Body of pancreas (tissue), 4 donors: Measurements from ENCODE around the gene ESAM. TPM values are rescaled to one million over a fixed set of nuclear protein-coding genes. Genes with fewer than 3 reads are reported as not detected.

Experiments
- ATAC-seq: fragments of 150-250 bp; one replicate; pipeline ENCODE4 v1.9.1; 2016
- DNase-seq, 4 donors: peaks; one replicate each; pipeline ENCODE4 v3.0.0-alpha.2; 2019
- H3K27ac ChIP-seq, 4 donors: fragments of 200-600 bp; sonication (generic); 1 replicate in 3 of 4; 2 replicates in 1 of 4; pipeline versions ENCODE4 v1.5.1 to v1.6.1; 2016 to 2019; ENCODE audit warnings: mild to moderate bottlenecking in 1 of 4, mixed read lengths in 1 of 4, moderate library complexity in 1 of 4
- H3K27me3 ChIP-seq, 2 donors: fragments of 200-600 bp; sonication (generic); one replicate each; pipeline ENCODE4 v1.6.0; 2016; ENCODE audit warnings: mild to moderate bottlenecking in 1 of 2
- H3K36me3 ChIP-seq, 2 donors: fragments of 200-600 bp; sonication (generic); replicated peaks in 1 of 2; 2 replicates each; pipeline ENCODE4 v1.5.1; 2016; ENCODE audit warnings: low read depth in 2 of 2; ENCODE audit not compliant: insufficient read depth in 1 of 2
- H3K4me1 ChIP-seq: fragments of 200-600 bp; sonication (generic); one replicate; pipeline ENCODE4 v1.6.0; 2016
- H3K4me3 ChIP-seq, 2 donors: fragments of 200-600 bp; sonication (generic); 1 replicate in 1 of 2; 2 replicates in 1 of 2; pipeline ENCODE4 v1.5.1; 2016 to 2019
- H3K9me3 ChIP-seq, 3 donors: fragments of 200-600 bp; sonication (generic); 1 replicate in 2 of 3; 2 replicates in 1 of 3; pipeline ENCODE4 v1.5.1; 2016
- POLR2A ChIP-seq, 3 donors: fragments of 450-650 bp; IDR thresholded peaks; one replicate each; pipeline ENCODE4 v1.6.1; 2016; ENCODE audit warnings: antibody characterized with exemption in 3 of 3, mild to moderate bottlenecking in 2 of 3
- WGBS, 2 donors: methylation state at CpG; one replicate each; pipeline ENCODE4 v1.1.5; 2017; 5-methylcytosine and 5-hydroxymethylcytosine counted together
- intact Hi-C: fragments of 100-400 bp; cut with DNase I; formaldehyde crosslinking; loops from one replicate; pipeline ENCODE4 v1.15.1; 2023
- total RNA-seq, 2 donors: library from RNA; depleted of rRNA; stranded (reverse); fragments of >200 nt; gene quantifications; one replicate each; pipeline ENCODE4 v1.1.0, GENCODE V29; 2016
- TF ChIP-seq, protein P1 (sequence below), 7 experiments: fragments of 450-650 bp in 4 of 7; fragments of 200-600 bp in 3 of 7; sonication (generic) in 3 of 7; IDR thresholded peaks; one replicate each; pipeline ENCODE4 v1.5.1; 2016 to 2019; ENCODE audit warnings: antibody characterized with exemption in 7 of 7

ESAM gene
- total RNA-seq, 2 donors from 2014 or later, result 11.7 to 20.8 TPM

DNA sequence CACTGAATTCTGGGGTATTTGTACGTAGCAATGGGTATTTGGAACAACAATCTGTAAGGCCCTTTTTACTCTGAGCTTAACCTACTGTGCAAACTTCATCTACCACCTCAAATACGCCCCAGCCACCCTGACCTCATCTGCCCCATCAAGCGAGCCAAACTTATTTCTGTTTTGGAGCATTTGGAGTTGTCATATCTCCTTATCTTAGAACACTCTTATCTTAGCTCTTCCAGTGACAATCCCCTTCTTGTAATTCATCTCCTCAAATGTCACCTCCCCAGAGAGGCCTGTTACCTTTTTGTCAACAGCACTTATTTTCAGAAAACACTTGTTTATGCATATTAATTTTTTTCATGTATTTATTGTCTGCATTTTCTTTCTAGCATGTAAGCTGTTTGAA is 42.8 kb upstream of the ESAM start:
- DNase-seq (no peak), ATAC-seq (no peak)
- H3K4me3 ChIP-seq, result no peak overlapping the region
- H3K27me3 ChIP-seq, result no peaks in the 10 kb centered on the region
- H3K36me3 ChIP-seq, result peaks cover 0 to 3% of the 10 kb centered on the region in 2 donors
- peaks cover 3% of the 10 kb centered on the region for H3K4me1 ChIP-seq
- TF ChIP-seq, protein P1, sequence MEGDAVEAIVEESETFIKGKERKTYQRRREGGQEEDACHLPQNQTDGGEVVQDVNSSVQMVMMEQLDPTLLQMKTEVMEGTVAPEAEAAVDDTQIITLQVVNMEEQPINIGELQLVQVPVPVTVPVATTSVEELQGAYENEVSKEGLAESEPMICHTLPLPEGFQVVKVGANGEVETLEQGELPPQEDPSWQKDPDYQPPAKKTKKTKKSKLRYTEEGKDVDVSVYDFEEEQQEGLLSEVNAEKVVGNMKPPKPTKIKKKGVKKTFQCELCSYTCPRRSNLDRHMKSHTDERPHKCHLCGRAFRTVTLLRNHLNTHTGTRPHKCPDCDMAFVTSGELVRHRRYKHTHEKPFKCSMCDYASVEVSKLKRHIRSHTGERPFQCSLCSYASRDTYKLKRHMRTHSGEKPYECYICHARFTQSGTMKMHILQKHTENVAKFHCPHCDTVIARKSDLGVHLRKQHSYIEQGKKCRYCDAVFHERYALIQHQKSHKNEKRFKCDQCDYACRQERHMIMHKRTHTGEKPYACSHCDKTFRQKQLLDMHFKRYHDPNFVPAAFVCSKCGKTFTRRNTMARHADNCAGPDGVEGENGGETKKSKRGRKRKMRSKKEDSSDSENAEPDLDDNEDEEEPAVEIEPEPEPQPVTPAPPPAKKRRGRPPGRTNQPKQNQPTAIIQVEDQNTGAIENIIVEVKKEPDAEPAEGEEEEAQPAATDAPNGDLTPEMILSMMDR (IDR thresholded peaks at IDR 0.05), result no peak
- TF ChIP-seq POLR2A (IDR thresholded peaks at IDR 0.05), result no peak
- intact Hi-C loops, result no loop called here
- no peaks in the 10 kb centered on the region for H3K9me3 ChIP-seq
- WGBS, 2 donors, result 84 to 89% methylated on average over 3 of the region's 3 CpGs
- no peak overlapping the region for H3K27ac ChIP-seq

DNA sequence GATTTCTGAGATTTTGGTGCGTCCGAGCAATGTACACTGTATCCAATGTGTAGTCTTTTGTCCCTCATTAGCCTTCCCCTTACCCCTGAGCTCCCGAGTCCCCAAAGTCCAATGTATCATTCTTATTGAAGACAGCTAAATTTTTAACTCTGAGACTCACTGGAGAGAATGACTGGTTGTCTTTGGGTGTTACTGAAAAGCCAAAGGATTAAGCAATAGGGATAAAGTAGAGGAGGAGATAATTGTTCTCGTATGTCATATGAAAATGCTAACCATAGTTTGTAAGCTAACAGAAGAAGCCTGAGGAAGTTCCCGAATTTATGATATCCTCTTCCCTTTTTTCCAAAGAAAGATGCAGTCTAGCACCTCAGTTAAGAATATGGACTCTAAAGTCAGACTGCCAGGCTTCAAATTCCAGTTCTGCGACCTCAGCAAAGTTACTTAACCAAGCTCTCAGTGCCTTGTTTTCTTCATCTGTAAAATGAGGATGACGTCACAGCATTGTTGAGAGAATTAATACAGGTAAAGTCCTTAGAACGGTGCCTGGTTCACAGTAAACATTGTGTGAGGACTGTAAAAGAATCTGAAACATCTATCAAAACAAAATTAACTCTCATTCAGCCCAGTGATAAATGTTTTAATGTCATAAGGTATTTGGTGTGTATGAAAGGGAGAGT is 39.7 kb upstream of the ESAM start:
- 74 to 76% methylated on average over 8 of the region's 8 CpGs for WGBS, 2 donors
- peaks cover 0 to 3% of the 10 kb centered on the region in 2 donors for H3K36me3 ChIP-seq
- intact Hi-C loops, result no loop called here
- DNase-seq (no peak), ATAC-seq (no peak)
- H3K9me3 ChIP-seq, result no peaks in the 10 kb centered on the region
- H3K27ac ChIP-seq, result no peak overlapping the region
- H3K4me3 ChIP-seq, result no peak overlapping the region
- no peaks in the 10 kb centered on the region for H3K27me3 ChIP-seq
- TF ChIP-seq, protein P1 (IDR thresholded peaks at IDR 0.05), result no peak
- no peak for TF ChIP-seq POLR2A (IDR thresholded peaks at IDR 0.05)
- H3K4me1 ChIP-seq, result peaks cover 20% of the 10 kb centered on the region

DNA sequence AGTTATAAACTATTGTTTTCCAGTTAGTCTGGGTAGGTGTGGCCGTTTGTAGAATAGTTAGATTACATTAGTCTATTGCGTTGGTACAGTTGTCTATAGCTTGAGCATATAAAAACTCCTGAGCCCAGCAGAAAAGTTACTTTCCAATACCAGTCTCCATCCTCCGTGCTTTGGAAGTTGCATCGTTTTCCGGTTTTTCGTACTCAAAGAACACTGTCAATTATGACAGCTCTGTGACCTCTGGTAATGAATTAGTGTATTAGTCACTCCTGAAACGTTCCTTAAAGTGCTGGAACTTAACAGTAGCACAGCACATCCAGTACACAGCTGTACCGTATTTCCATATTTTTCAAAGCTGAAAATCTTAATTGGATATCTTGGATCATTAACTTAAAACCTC is 38.9 kb upstream of the ESAM start:
- no peak for DNase-seq
- Histone ChIP-seq H3K27ac (peak overlapping the region in 3 of 4 donors; percentile 92 to 97 (median 94)), H3K36me3 (peaks cover 0 to 3% of the 10 kb centered on the region in 2 donors), H3K4me1 (peaks cover 20% of the 10 kb centered on the region), H3K4me3 (peak overlapping the region; percentile 55 to 69), H3K27me3 (no peaks in the 10 kb centered on the region), H3K9me3 (no peaks in the 10 kb centered on the region)
- TF ChIP-seq, protein P1 (IDR thresholded peaks at IDR 0.05), result no peak
- TF ChIP-seq POLR2A (IDR thresholded peaks at IDR 0.05), result no peak
- no peak for ATAC-seq
- WGBS, 2 donors, result 4 to 6% methylated on average over 8 of the region's 8 CpGs
- intact Hi-C loops, result no loop called here

DNA sequence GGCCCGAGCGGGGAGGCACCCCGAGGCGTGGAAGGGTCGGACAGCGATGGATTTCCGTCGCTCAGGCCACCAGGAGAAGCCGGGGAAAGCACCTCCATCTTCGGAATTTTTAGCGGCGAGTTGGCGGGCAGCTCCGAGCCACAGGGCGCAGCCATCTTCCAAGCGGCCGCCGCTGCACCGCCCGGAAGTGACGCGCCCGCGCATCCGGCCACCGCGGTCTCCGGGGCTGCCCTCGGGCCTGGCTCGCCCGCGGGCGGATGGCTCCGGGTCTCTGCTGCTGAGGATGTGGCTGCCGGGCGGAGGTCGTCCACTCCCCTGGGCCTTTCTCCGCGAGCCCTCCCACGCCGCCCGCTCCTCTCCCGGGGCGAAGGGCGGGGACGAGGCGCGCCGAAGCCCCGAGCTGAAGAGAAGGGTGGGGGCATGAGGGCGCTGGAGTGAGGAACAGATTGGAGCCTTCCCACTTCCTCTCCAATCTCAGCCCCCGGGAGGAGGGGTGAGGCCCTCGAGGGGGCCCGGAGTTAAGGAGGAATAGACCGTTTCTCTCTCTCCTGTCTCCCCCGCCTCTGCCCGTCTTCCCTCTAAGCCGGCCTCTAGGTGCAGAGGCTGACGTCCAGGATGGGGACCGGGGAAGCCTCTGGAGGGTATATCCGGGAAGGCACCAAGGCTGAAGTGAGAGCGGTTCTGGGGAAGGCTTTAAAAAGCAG is 38.3 kb upstream of the ESAM start, which contains the start of gene MSANTD2:
Gene MSANTD2, minus strand, starts transcription at position 181 of the 704 bp plus-strand sequence. Its CDS starts 26 bp downstream, at position 155.
- WGBS, 2 donors, result 0% methylated on average over 9 to 62 of the region's 62 CpGs
- intact Hi-C loops, result no loop called here
- Histone ChIP-seq H3K9me3 (no peaks in the 10 kb centered on the region), H3K4me3 (peak within 1 kb of the TSS; percentile 55 to 69), H3K36me3 (peaks cover 0 to 2% of the 10 kb centered on the region in 2 donors), H3K4me1 (peaks cover 20% of the 10 kb centered on the region), H3K27me3 (no peaks in the 10 kb centered on the region), H3K27ac (peak within 1 kb of the TSS; percentile 92 to 97 (median 94))
- TF ChIP-seq POLR2A (IDR thresholded peaks at IDR 0.05), result peak; percentile 74 to 89 (median 88)
- TF ChIP-seq, protein P1 (IDR thresholded peaks at IDR 0.05), result no peak
- DNase-seq (peak; percentile 72 to 80 (median 76)), ATAC-seq (peak; percentile 95)
